Astrocyte (in vitro differentiated cells and primary cell): ENCODE data around the gene MEI4. TPM values are rescaled to one million over a fixed set of nuclear protein-coding genes. Genes with fewer than 3 reads are reported as not detected.

Experiments used
- DNase-seq: peaks from one replicate; pipeline ENCODE4 v3.0.0-alpha.2; 2010; ENCODE audit warnings: low read depth
- FAIRE-seq: peaks from 2 replicates; lab custom pipeline; 2011; peaks lifted over from hg19 to GRCh38; lab: Jason Lieb, UNC
- H2AFZ ChIP-seq: 2 replicates; pipeline ENCODE4 v1.6.0; 2012; ENCODE audit warnings: low read depth, low read length, inconsistent platforms
- H3K27ac ChIP-seq: 2 replicates; pipeline ENCODE4 v1.5.1; 2011; ENCODE audit warnings: low read depth, low read length, inconsistent platforms
- H3K27me3 ChIP-seq: 2 replicates; pipeline ENCODE4 v1.6.0; 2011; ENCODE audit warnings: low read length, inconsistent platforms; ENCODE audit not compliant: insufficient read depth
- H3K36me3 ChIP-seq: 2 replicates; pipeline ENCODE4 v1.5.1; 2011; ENCODE audit warnings: low read length, inconsistent platforms; ENCODE audit not compliant: insufficient read depth
- H3K4me1 ChIP-seq: 2 replicates; pipeline ENCODE4 v1.5.1; 2011; ENCODE audit warnings: low read length, inconsistent platforms; ENCODE audit not compliant: insufficient read depth
- H3K4me2 ChIP-seq: 2 replicates; pipeline ENCODE4 v1.6.0; 2012; ENCODE audit warnings: low read length, inconsistent platforms
- H3K4me3 ChIP-seq: 2 replicates; pipeline ENCODE4 v1.5.1; 2011; ENCODE audit warnings: low read depth, mild to moderate bottlenecking, low read length, inconsistent platforms; ENCODE audit not compliant: insufficient read depth
- H3K79me2 ChIP-seq: 2 replicates; pipeline ENCODE4 v1.6.0; 2012; ENCODE audit warnings: mild to moderate bottlenecking, low read length, inconsistent platforms; ENCODE audit not compliant: insufficient read depth
- H3K9ac ChIP-seq: 2 replicates; pipeline ENCODE4 v1.6.0; 2012; ENCODE audit warnings: mild to moderate bottlenecking, low read length, inconsistent platforms
- H3K9me3 ChIP-seq: 2 replicates; pipeline ENCODE4 v1.5.1; 2012; ENCODE audit warnings: low read depth, mild to moderate bottlenecking, low read length, inconsistent platforms; ENCODE audit not compliant: insufficient read depth
- H4K20me1 ChIP-seq: 2 replicates; pipeline ENCODE4 v1.6.0; 2012; ENCODE audit warnings: low read length, inconsistent platforms; ENCODE audit not compliant: insufficient read depth
- H3K27ac Mint-ChIP-seq: one replicate; pipeline ENCODE4 v1.8.0; 2021; ENCODE audit warnings: mild to moderate bottlenecking, mixed read lengths; ENCODE audit not compliant: unreplicated experiment
- H3K27me3 Mint-ChIP-seq: one replicate; pipeline ENCODE4 v1.8.0; 2021; ENCODE audit warnings: low read depth, mixed read lengths; ENCODE audit not compliant: unreplicated experiment
- H3K36me3 Mint-ChIP-seq: one replicate; pipeline ENCODE4 v1.8.0; 2021; ENCODE audit warnings: low read depth, mixed read lengths; ENCODE audit not compliant: unreplicated experiment
- H3K4me1 Mint-ChIP-seq: one replicate; pipeline ENCODE4 v1.8.0; 2021; ENCODE audit warnings: low read depth, mixed read lengths; ENCODE audit not compliant: unreplicated experiment
- H3K4me3 Mint-ChIP-seq: one replicate; pipeline ENCODE4 v1.8.0; 2021; ENCODE audit warnings: mild to moderate bottlenecking, moderate library complexity, mixed read lengths; ENCODE audit not compliant: unreplicated experiment
- H3K9me3 Mint-ChIP-seq: one replicate; pipeline ENCODE4 v1.8.0; 2021; ENCODE audit warnings: mild to moderate bottlenecking, mixed read lengths; ENCODE audit not compliant: unreplicated experiment
- CTCF ChIP-seq: IDR thresholded peaks from 2 replicates; pipeline ENCODE4 v1.5.1; 2011; ENCODE audit warnings: low read depth, mild to moderate bottlenecking, inconsistent platforms, low read length, moderate library complexity; ENCODE audit not compliant: insufficient read depth
- EZH2 ChIP-seq: IDR thresholded peaks from 2 replicates; pipeline ENCODE4 v1.6.1; 2012; ENCODE audit warnings: mild to moderate bottlenecking, low read length, inconsistent platforms; ENCODE audit not compliant: insufficient read depth
- total RNA-seq: library from RNA; stranded (reverse); gene quantifications from 2 replicates; pipeline ENCODE4 v1.2.1, GENCODE V29; 2021

MEI4 gene
- total RNA-seq, 1 donor from 2014 or later, result 0.54 TPM

- Mint-ChIP-seq H3K4me1 (no peaks in the 10 kb centered on the region), H3K27me3 (no peaks in the 10 kb centered on the region), H3K4me3 (no peak overlapping the region), H3K9me3 (no peaks in the 10 kb centered on the region), H3K27ac (no peak overlapping the region), H3K36me3 (no peaks in the 10 kb centered on the region)
- DNase-seq (no peak), FAIRE-seq (no peak)
- Histone ChIP-seq H3K27ac (no peak overlapping the region), H3K4me2 (no peak overlapping the region), H3K79me2 (no peaks in the 10 kb centered on the region), H3K9me3 (no peaks in the 10 kb centered on the region), H3K36me3 (no peaks in the 10 kb centered on the region), H3K9ac (no peak overlapping the region), H4K20me1 (no peaks in the 10 kb centered on the region), H3K4me3 (no peak overlapping the region), H3K4me1 (no peaks in the 10 kb centered on the region), H3K27me3 (no peaks in the 10 kb centered on the region), H2AFZ (no peak overlapping the region)
- TF ChIP-seq CTCF, result no peak
- TF ChIP-seq EZH2, result no peak
Observed at GRCh38 chr6:77834591-77834996, 181.8 kb downstream of the MEI4 start.

- Histone ChIP-seq H3K4me1 (no peaks in the 10 kb centered on the region), H3K36me3 (no peaks in the 10 kb centered on the region), H3K27me3 (no peaks in the 10 kb centered on the region), H4K20me1 (no peaks in the 10 kb centered on the region), H3K79me2 (no peaks in the 10 kb centered on the region), H3K9ac (no peak overlapping the region), H3K9me3 (no peaks in the 10 kb centered on the region), H3K4me2 (no peak overlapping the region), H3K4me3 (no peak overlapping the region), H3K27ac (no peak overlapping the region), H2AFZ (no peak overlapping the region)
- no peak for DNase-seq
- FAIRE-seq, result no peak
- H3K4me3 Mint-ChIP-seq, result no peak overlapping the region
- no peaks in the 10 kb centered on the region for H3K27me3 Mint-ChIP-seq
- H3K36me3 Mint-ChIP-seq, result no peaks in the 10 kb centered on the region
- no peaks in the 10 kb centered on the region for H3K4me1 Mint-ChIP-seq
- no peak overlapping the region for H3K27ac Mint-ChIP-seq
- no peaks in the 10 kb centered on the region for H3K9me3 Mint-ChIP-seq
- no peak for TF ChIP-seq EZH2
- TF ChIP-seq CTCF, result no peak
Observed at GRCh38 chr6:77837034-77837784, 184.4 kb downstream of the MEI4 start.

GRCh38 chr6:77839292-77839691 lies 186.5 kb downstream of the MEI4 start:
- DNase-seq (no peak), FAIRE-seq (no peak)
- Histone ChIP-seq H4K20me1 (no peaks in the 10 kb centered on the region), H3K27ac (no peak overlapping the region), H3K4me1 (no peaks in the 10 kb centered on the region), H3K36me3 (no peaks in the 10 kb centered on the region), H3K4me2 (no peak overlapping the region), H3K9ac (no peak overlapping the region), H3K79me2 (no peaks in the 10 kb centered on the region), H2AFZ (no peak overlapping the region), H3K27me3 (no peaks in the 10 kb centered on the region), H3K9me3 (no peaks in the 10 kb centered on the region), H3K4me3 (no peak overlapping the region)
- Mint-ChIP-seq H3K9me3 (no peaks in the 10 kb centered on the region), H3K36me3 (no peaks in the 10 kb centered on the region), H3K27me3 (no peaks in the 10 kb centered on the region), H3K4me3 (no peak overlapping the region), H3K4me1 (no peaks in the 10 kb centered on the region), H3K27ac (no peak overlapping the region)
- TF ChIP-seq CTCF, result no peak
- TF ChIP-seq EZH2, result no peak
